ENCODE data around the gene PDZD4.

GRCh38 chrX:153773218-153773611 is 57.1 kb downstream of the PDZD4 start:
- TF ChIP-seq, protein P1, sequence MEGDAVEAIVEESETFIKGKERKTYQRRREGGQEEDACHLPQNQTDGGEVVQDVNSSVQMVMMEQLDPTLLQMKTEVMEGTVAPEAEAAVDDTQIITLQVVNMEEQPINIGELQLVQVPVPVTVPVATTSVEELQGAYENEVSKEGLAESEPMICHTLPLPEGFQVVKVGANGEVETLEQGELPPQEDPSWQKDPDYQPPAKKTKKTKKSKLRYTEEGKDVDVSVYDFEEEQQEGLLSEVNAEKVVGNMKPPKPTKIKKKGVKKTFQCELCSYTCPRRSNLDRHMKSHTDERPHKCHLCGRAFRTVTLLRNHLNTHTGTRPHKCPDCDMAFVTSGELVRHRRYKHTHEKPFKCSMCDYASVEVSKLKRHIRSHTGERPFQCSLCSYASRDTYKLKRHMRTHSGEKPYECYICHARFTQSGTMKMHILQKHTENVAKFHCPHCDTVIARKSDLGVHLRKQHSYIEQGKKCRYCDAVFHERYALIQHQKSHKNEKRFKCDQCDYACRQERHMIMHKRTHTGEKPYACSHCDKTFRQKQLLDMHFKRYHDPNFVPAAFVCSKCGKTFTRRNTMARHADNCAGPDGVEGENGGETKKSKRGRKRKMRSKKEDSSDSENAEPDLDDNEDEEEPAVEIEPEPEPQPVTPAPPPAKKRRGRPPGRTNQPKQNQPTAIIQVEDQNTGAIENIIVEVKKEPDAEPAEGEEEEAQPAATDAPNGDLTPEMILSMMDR (IDR thresholded peaks at IDR 0.05) = no peak
- TF ChIP-seq POLR2AphosphoS5 (IDR thresholded peaks at IDR 0.05) = no peak
